Measurements from ENCODE around the gene MYLK. TPM values are rescaled to one million over a fixed set of nuclear protein-coding genes. Genes with fewer than 3 reads are reported as not detected.

Gene MYLK
- total RNA-seq, 1 donor: 27.1 TPM

GRCh38 chr3:123861081-123861836 lies 22.9 kb downstream of the MYLK start:
- Histone ChIP-seq H3K4me3 (ENCODE audit: low read length) (no peak overlapping the region), H3K9me3 (ENCODE audit: low read depth, low read length) (no peaks in the 10 kb centered on the region), H3K4me1 (ENCODE audit: insufficient read depth, low read length) (no peaks in the 10 kb centered on the region), H3K27me3 (ENCODE audit: insufficient read depth, low read length) (no peaks in the 10 kb centered on the region)

- no peaks in the 10 kb centered on the region for H3K9me3 ChIP-seq (ENCODE audit: low read depth, low read length)
- no peaks in the 10 kb centered on the region for H3K4me1 ChIP-seq (ENCODE audit: insufficient read depth, low read length)
- no peaks in the 10 kb centered on the region for H3K27me3 ChIP-seq (ENCODE audit: insufficient read depth, low read length)
- H3K4me3 ChIP-seq (ENCODE audit: low read length): no peak overlapping the region
These were observed 25.0 kb downstream of the MYLK start for GRCh38 chr3:123859177-123859576.

GRCh38 chr3:123854905-123855304 lies 29.2 kb downstream of the MYLK start:
- H3K27me3 ChIP-seq (ENCODE audit: insufficient read depth, low read length): no peaks in the 10 kb centered on the region
- no peaks in the 10 kb centered on the region for H3K9me3 ChIP-seq (ENCODE audit: low read depth, low read length)
- H3K4me3 ChIP-seq (ENCODE audit: low read length): no peak overlapping the region

GRCh38 chr3:123853686-123854372 lies 30.3 kb downstream of the MYLK start:
- Histone ChIP-seq H3K4me1 (ENCODE audit: insufficient read depth, low read length) (no peaks in the 10 kb centered on the region), H3K4me3 (ENCODE audit: low read length) (no peak overlapping the region), H3K9me3 (ENCODE audit: low read depth, low read length) (peaks cover 7% of the 10 kb centered on the region), H3K27me3 (ENCODE audit: insufficient read depth, low read length) (no peaks in the 10 kb centered on the region)

More at GRCh38 chr3:123854905-123855304, 29.2 kb downstream of the MYLK start:
- H3K4me1 ChIP-seq (ENCODE audit: insufficient read depth, low read length): no peaks in the 10 kb centered on the region

GRCh38 chr3:123847209-123847608 lies 36.9 kb downstream of the MYLK start:
- Histone ChIP-seq H3K4me3 (ENCODE audit: low read length) (no peak overlapping the region), H3K9me3 (ENCODE audit: low read depth, low read length) (peaks cover 31% of the 10 kb centered on the region), H3K27me3 (ENCODE audit: insufficient read depth, low read length) (no peaks in the 10 kb centered on the region), H3K4me1 (ENCODE audit: insufficient read depth, low read length) (no peaks in the 10 kb centered on the region)

- H3K4me1 ChIP-seq (ENCODE audit: insufficient read depth, low read length): no peaks in the 10 kb centered on the region
- H3K9me3 ChIP-seq (ENCODE audit: low read depth, low read length): peaks cover 23% of the 10 kb centered on the region
- H3K27me3 ChIP-seq (ENCODE audit: insufficient read depth, low read length): no peaks in the 10 kb centered on the region
- no peak overlapping the region for H3K4me3 ChIP-seq (ENCODE audit: low read length)
These were observed 40.5 kb downstream of the MYLK start for GRCh38 chr3:123843668-123844067.

- H3K27me3 ChIP-seq (ENCODE audit: insufficient read depth, low read length): no peaks in the 10 kb centered on the region
These were observed 41.4 kb downstream of the MYLK start for GRCh38 chr3:123842711-123843110.

GRCh38 chr3:123841476-123842238 lies 42.5 kb downstream of the MYLK start:
- Histone ChIP-seq H3K27me3 (ENCODE audit: insufficient read depth, low read length) (no peaks in the 10 kb centered on the region), H3K4me1 (ENCODE audit: insufficient read depth, low read length) (no peaks in the 10 kb centered on the region), H3K4me3 (ENCODE audit: low read length) (no peak overlapping the region), H3K9me3 (ENCODE audit: low read depth, low read length) (peaks cover 8% of the 10 kb centered on the region)

More at GRCh38 chr3:123842711-123843110, 41.4 kb downstream of the MYLK start:
- Histone ChIP-seq H3K9me3 (ENCODE audit: low read depth, low read length) (peaks cover 18% of the 10 kb centered on the region), H3K4me3 (ENCODE audit: low read length) (no peak overlapping the region), H3K4me1 (ENCODE audit: insufficient read depth, low read length) (no peaks in the 10 kb centered on the region)

- Histone ChIP-seq H3K27me3 (ENCODE audit: insufficient read depth, low read length) (no peaks in the 10 kb centered on the region), H3K9me3 (ENCODE audit: low read depth, low read length) (peaks cover under 1% of the 10 kb centered on the region), H3K4me3 (ENCODE audit: low read length) (no peak overlapping the region), H3K4me1 (ENCODE audit: insufficient read depth, low read length) (no peaks in the 10 kb centered on the region)
These were observed 43.2 kb downstream of the MYLK start for GRCh38 chr3:123840961-123841360.

GRCh38 chr3:123837858-123838257 lies 46.3 kb downstream of the MYLK start:
- H3K4me1 ChIP-seq (ENCODE audit: insufficient read depth, low read length): no peaks in the 10 kb centered on the region
- H3K9me3 ChIP-seq (ENCODE audit: low read depth, low read length): no peaks in the 10 kb centered on the region
- H3K27me3 ChIP-seq (ENCODE audit: insufficient read depth, low read length): no peaks in the 10 kb centered on the region
- no peak overlapping the region for H3K4me3 ChIP-seq (ENCODE audit: low read length)

- no peaks in the 10 kb centered on the region for H3K9me3 ChIP-seq (ENCODE audit: low read depth, low read length)
- no peaks in the 10 kb centered on the region for H3K4me1 ChIP-seq (ENCODE audit: insufficient read depth, low read length)
- no peak overlapping the region for H3K4me3 ChIP-seq (ENCODE audit: low read length)
- no peaks in the 10 kb centered on the region for H3K27me3 ChIP-seq (ENCODE audit: insufficient read depth, low read length)
These were observed 49.5 kb downstream of the MYLK start for GRCh38 chr3:123834631-123835030.

- no peaks in the 10 kb centered on the region for H3K9me3 ChIP-seq (ENCODE audit: low read depth, low read length)
These were observed 50.7 kb downstream of the MYLK start for GRCh38 chr3:123833398-123833785.

GRCh38 chr3:123832692-123833397 lies 51.3 kb downstream of the MYLK start:
- Histone ChIP-seq H3K4me1 (ENCODE audit: insufficient read depth, low read length) (no peaks in the 10 kb centered on the region), H3K27me3 (ENCODE audit: insufficient read depth, low read length) (no peaks in the 10 kb centered on the region), H3K9me3 (ENCODE audit: low read depth, low read length) (peaks cover 5% of the 10 kb centered on the region), H3K4me3 (ENCODE audit: low read length) (no peak overlapping the region)

More at GRCh38 chr3:123833398-123833785, 50.7 kb downstream of the MYLK start:
- no peaks in the 10 kb centered on the region for H3K27me3 ChIP-seq (ENCODE audit: insufficient read depth, low read length)
- no peak overlapping the region for H3K4me3 ChIP-seq (ENCODE audit: low read length)
- H3K4me1 ChIP-seq (ENCODE audit: insufficient read depth, low read length): no peaks in the 10 kb centered on the region

GRCh38 chr3:123831420-123831819 lies 52.7 kb downstream of the MYLK start:
- no peaks in the 10 kb centered on the region for H3K27me3 ChIP-seq (ENCODE audit: insufficient read depth, low read length)

GRCh38 chr3:123821920-123822319 lies 62.2 kb downstream of the MYLK start:
- H3K4me3 ChIP-seq (ENCODE audit: low read length): no peak overlapping the region
- H3K4me1 ChIP-seq (ENCODE audit: insufficient read depth, low read length): no peaks in the 10 kb centered on the region
- no peaks in the 10 kb centered on the region for H3K27me3 ChIP-seq (ENCODE audit: insufficient read depth, low read length)
- peaks cover 5% of the 10 kb centered on the region for H3K9me3 ChIP-seq (ENCODE audit: low read depth, low read length)

More at GRCh38 chr3:123831420-123831819, 52.7 kb downstream of the MYLK start:
- Histone ChIP-seq H3K4me1 (ENCODE audit: insufficient read depth, low read length) (no peaks in the 10 kb centered on the region), H3K4me3 (ENCODE audit: low read length) (no peak overlapping the region), H3K9me3 (ENCODE audit: low read depth, low read length) (peaks cover 15% of the 10 kb centered on the region)

Measured in mononuclear cell (primary cell).